Measurements from ENCODE around the gene NR2C1. TPM values are rescaled to one million over a fixed set of nuclear protein-coding genes. Genes with fewer than 3 reads are reported as not detected.

NR2C1 gene
- total RNA-seq, 1 experiment from 2014 or later: 33.7 TPM

GRCh38 chr12:95099270-95099790 lies 25.9 kb upstream of the NR2C1 start (continued):
- no peak for TF ChIP-seq REST (IDR thresholded peaks at IDR 0.05; ENCODE audit: low read depth)
- TF ChIP-seq ELF1 (IDR thresholded peaks at IDR 0.05; ENCODE audit: borderline replicate concordance, low read depth): no peak
- no peak for TF ChIP-seq EGR1 (IDR thresholded peaks at IDR 0.05; ENCODE audit: low read depth)
- no peak for TF ChIP-seq CEBPB (IDR thresholded peaks at IDR 0.05; ENCODE audit: low read depth)
- no peak for TF ChIP-seq SRF (IDR thresholded peaks at IDR 0.05; ENCODE audit: low read depth)
- TF ChIP-seq MAX (IDR thresholded peaks at IDR 0.05): no peak

GRCh38 chr12:95096852-95097251 lies 23.4 kb upstream of the NR2C1 start:
- H3K27me3 ChIP-seq (ENCODE audit: insufficient read depth, low read length): no peaks in the 10 kb centered on the region
- H3K79me2 ChIP-seq (ENCODE audit: insufficient read depth, low read length): no peaks in the 10 kb centered on the region
- no peak for TF ChIP-seq POLR2A (IDR thresholded peaks at IDR 0.05; ENCODE audit: borderline replicate concordance, extremely low read depth, insufficient read depth, insufficient read length)
- TF ChIP-seq ELF1 (IDR thresholded peaks at IDR 0.05; ENCODE audit: borderline replicate concordance, low read depth): no peak
- DNase-seq (ENCODE audit: low read depth, low spot score) (no peak), ATAC-seq (no peak)
- H3K9me2 ChIP-seq (ENCODE audit: insufficient read depth): no peaks in the 10 kb centered on the region
- H3K9ac ChIP-seq (ENCODE audit: low read length): no peak overlapping the region
- ChIA-PET RAD21 (ENCODE audit: low non-redundant PET in 1 of 2, low total read pairs in 2 of 2, uncharacterized antibody in 2 of 2, unreplicated experiment in 2 of 2) (interaction anchor here in 1 of 2 experiments (0.7 kb wide), 1 partner anchor 67 kb away, joined by 9 read pairs; no protein-coding TSS in a partner anchor), POLR2A (no interaction called here), CTCF (no interaction called here)
- no peak overlapping the region for H3K4me2 ChIP-seq (ENCODE audit: low read length)
- H3K27ac ChIP-seq (ENCODE audit: low read depth, low read length): no peak overlapping the region
- no peaks in the 10 kb centered on the region for H3K9me3 ChIP-seq (ENCODE audit: control insufficient read depth in 1 of 2, insufficient read depth in 1 of 2, low read depth in 1 of 2, low read length in 2 of 2)
- no peaks in the 10 kb centered on the region; a peak in 1 of 4 replicates for H3K36me3 ChIP-seq (ENCODE audit: control insufficient read depth in 1 of 2, insufficient read depth in 2 of 2, low read length in 2 of 2)
- intact Hi-C loops (cut with micrococcal nuclease): no loop called here
- peaks cover 21 to 48% of the 10 kb centered on the region in 2 experiments for H3K4me1 ChIP-seq (ENCODE audit: control insufficient read depth in 1 of 2, insufficient read depth in 2 of 2, low read length in 2 of 2)
- BruUV-seq (replicated peaks): no TSS peak
- no peak overlapping the region for H3K4me3 ChIP-seq (replicated peaks in 1 of 2; ENCODE audit: low read depth in 1 of 2, low read length in 2 of 2)
- H2AFZ ChIP-seq (ENCODE audit: low read depth, low read length, poor library complexity, severe bottlenecking): no peak overlapping the region
- H4K20me1 ChIP-seq (ENCODE audit: insufficient read depth): no peaks in the 10 kb centered on the region
